ENCODE data around the gene CCDC185. TPM values are rescaled to one million over a fixed set of nuclear protein-coding genes. Genes with fewer than 3 reads are reported as not detected.

The CCDC185 gene
- total and polyA plus RNA-seq, 4 donors = not detected

DNA sequence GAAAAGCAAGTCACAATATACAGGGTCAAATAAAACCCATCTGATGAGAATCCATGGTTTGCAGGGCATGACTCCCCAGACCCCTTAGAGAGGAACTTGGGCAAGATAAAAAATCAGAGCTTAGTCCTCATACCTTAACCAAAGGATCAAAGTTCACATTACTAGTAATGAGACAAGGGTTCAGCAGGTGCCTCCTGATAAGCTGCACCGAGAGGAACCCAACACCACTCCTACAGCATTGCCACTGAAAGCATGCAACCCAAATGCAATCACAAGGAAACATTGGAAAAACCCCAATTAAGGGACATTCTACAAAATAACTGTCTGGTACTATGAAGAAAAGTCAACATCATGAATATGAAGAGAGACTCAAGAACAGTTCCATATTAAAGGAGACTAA is 29.7 kb downstream of the CCDC185 start:
- H3K4me1 ChIP-seq (ENCODE audit: control insufficient read depth in 4 of 4, insufficient read depth in 4 of 4, low read length in 3 of 4) = peaks cover 0 to 12% (median 6%) of the 10 kb centered on the region in 4 donors
- H3K27ac ChIP-seq (ENCODE audit: low read depth in 1 of 2, low read length in 2 of 2) = no peak overlapping the region
- TF ChIP-seq HNF4G (IDR thresholded peaks at IDR 0.05) (no peak), HNF4A (conservative IDR thresholded peaks at IDR 0.05) (peak; percentile 15 to 49), NR2F2 (IDR thresholded peaks at IDR 0.05) (no peak), FOXA2 (IDR thresholded peaks at IDR 0.05) (no peak), YY1 (IDR thresholded peaks at IDR 0.05) (no peak), RAD21 (IDR thresholded peaks at IDR 0.05) (no peak)
- TF ChIP-seq, protein P1, sequence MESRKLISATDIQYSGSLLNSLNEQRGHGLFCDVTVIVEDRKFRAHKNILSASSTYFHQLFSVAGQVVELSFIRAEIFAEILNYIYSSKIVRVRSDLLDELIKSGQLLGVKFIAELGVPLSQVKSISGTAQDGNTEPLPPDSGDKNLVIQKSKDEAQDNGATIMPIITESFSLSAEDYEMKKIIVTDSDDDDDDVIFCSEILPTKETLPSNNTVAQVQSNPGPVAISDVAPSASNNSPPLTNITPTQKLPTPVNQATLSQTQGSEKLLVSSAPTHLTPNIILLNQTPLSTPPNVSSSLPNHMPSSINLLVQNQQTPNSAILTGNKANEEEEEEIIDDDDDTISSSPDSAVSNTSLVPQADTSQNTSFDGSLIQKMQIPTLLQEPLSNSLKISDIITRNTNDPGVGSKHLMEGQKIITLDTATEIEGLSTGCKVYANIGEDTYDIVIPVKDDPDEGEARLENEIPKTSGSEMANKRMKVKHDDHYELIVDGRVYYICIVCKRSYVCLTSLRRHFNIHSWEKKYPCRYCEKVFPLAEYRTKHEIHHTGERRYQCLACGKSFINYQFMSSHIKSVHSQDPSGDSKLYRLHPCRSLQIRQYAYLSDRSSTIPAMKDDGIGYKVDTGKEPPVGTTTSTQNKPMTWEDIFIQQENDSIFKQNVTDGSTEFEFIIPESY (IDR thresholded peaks at IDR 0.05) = no peak
- TF ChIP-seq, protein P2, sequence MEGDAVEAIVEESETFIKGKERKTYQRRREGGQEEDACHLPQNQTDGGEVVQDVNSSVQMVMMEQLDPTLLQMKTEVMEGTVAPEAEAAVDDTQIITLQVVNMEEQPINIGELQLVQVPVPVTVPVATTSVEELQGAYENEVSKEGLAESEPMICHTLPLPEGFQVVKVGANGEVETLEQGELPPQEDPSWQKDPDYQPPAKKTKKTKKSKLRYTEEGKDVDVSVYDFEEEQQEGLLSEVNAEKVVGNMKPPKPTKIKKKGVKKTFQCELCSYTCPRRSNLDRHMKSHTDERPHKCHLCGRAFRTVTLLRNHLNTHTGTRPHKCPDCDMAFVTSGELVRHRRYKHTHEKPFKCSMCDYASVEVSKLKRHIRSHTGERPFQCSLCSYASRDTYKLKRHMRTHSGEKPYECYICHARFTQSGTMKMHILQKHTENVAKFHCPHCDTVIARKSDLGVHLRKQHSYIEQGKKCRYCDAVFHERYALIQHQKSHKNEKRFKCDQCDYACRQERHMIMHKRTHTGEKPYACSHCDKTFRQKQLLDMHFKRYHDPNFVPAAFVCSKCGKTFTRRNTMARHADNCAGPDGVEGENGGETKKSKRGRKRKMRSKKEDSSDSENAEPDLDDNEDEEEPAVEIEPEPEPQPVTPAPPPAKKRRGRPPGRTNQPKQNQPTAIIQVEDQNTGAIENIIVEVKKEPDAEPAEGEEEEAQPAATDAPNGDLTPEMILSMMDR (IDR thresholded peaks at IDR 0.05; ENCODE audit: low read depth, low read length, missing input control) = no peak
- H3K4me3 ChIP-seq (ENCODE audit: low read depth in 1 of 3, low read length in 3 of 3) = no peak overlapping the region
- H3K9me3 ChIP-seq (ENCODE audit: control insufficient read depth in 4 of 4, low read length in 3 of 4) = peaks cover 0 to 1% (median 0%) of the 10 kb centered on the region in 4 donors
- H3K9ac ChIP-seq (ENCODE audit: low read depth in 1 of 2, low read length in 2 of 2) = no peak overlapping the region
- H3K27me3 ChIP-seq (ENCODE audit: control insufficient read depth in 4 of 4, insufficient read depth in 4 of 4, low read length in 3 of 4) = peaks cover 0 to 3% (median 0%) of the 10 kb centered on the region in 4 donors
- DNase-seq (ENCODE audit: low spot score) = no peak
- H3K36me3 ChIP-seq (ENCODE audit: control insufficient read depth in 4 of 4, insufficient read depth in 3 of 4, low read depth in 1 of 4, low read length in 3 of 4) = no peaks in the 10 kb centered on the region
- 17% methylated on average over 1 of the region's 1 CpG for WGBS

DNA sequence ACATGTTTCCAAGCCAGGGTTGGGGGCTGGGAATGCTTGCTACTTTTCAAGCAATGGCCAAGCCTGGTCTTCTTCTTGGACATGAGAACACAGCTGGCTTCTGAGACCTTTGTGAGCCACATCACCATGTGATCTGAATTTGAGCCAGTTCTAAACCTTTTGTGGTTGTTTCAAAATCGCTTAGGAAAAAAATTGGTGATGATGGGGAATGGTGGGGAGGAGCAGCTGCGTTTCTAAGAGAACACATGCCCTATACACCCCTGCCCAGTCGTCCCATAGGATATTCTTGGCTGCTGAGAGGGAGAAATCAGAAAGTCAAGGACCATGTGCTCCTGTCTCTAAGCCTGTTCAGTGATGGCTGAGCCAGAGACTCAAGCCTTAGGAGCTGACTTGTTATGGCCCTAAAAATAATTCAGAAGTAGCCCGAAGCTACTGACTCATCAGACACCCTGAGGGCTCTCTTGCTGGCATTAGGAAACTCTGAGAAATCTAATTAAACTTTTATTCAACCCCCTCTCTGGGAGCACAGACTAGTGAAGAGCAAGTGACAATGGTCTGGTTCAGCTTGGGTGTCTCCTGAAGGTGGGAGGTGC is 30.5 kb downstream of the CCDC185 start:
- DNase-seq (ENCODE audit: low spot score) = no peak
- H3K27me3 ChIP-seq (ENCODE audit: control insufficient read depth in 4 of 4, insufficient read depth in 4 of 4, low read length in 3 of 4) = peaks cover 0 to 3% (median 0%) of the 10 kb centered on the region in 4 donors
- no peak for TF ChIP-seq RAD21 (IDR thresholded peaks at IDR 0.05)
- no peak for TF ChIP-seq HNF4G (IDR thresholded peaks at IDR 0.05)
- TF ChIP-seq FOXA1 (IDR thresholded peaks at IDR 0.05) = no peak
- TF ChIP-seq GABPA (IDR thresholded peaks at IDR 0.05 in 1 of 2, conservative IDR thresholded peaks at IDR 0.05 in 1 of 2) = no peak
- TF ChIP-seq, protein P3, sequence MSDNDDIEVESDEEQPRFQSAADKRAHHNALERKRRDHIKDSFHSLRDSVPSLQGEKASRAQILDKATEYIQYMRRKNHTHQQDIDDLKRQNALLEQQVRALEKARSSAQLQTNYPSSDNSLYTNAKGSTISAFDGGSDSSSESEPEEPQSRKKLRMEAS (IDR thresholded peaks at IDR 0.05) = no peak
- TF ChIP-seq, protein P4, sequence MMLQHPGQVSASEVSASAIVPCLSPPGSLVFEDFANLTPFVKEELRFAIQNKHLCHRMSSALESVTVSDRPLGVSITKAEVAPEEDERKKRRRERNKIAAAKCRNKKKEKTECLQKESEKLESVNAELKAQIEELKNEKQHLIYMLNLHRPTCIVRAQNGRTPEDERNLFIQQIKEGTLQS (IDR thresholded peaks at IDR 0.05) = no peak
- no peak for TF ChIP-seq NR2F2 (IDR thresholded peaks at IDR 0.05)
- TF ChIP-seq TAF1 (conservative IDR thresholded peaks at IDR 0.05) = no peak
- TF ChIP-seq HNF4A (conservative IDR thresholded peaks at IDR 0.05) = no peak
- TF ChIP-seq EGR1 (IDR thresholded peaks at IDR 0.05; ENCODE audit: low read depth in 2 of 2) = no peak
- no peak for TF ChIP-seq FOXA2 (IDR thresholded peaks at IDR 0.05)
- TF ChIP-seq JUND (IDR thresholded peaks at IDR 0.05) = no peak
- TF ChIP-seq SP1 (IDR thresholded peaks at IDR 0.05) = no peak
- no peak for TF ChIP-seq RXRA (IDR thresholded peaks at IDR 0.05)
- TF ChIP-seq, protein P5, sequence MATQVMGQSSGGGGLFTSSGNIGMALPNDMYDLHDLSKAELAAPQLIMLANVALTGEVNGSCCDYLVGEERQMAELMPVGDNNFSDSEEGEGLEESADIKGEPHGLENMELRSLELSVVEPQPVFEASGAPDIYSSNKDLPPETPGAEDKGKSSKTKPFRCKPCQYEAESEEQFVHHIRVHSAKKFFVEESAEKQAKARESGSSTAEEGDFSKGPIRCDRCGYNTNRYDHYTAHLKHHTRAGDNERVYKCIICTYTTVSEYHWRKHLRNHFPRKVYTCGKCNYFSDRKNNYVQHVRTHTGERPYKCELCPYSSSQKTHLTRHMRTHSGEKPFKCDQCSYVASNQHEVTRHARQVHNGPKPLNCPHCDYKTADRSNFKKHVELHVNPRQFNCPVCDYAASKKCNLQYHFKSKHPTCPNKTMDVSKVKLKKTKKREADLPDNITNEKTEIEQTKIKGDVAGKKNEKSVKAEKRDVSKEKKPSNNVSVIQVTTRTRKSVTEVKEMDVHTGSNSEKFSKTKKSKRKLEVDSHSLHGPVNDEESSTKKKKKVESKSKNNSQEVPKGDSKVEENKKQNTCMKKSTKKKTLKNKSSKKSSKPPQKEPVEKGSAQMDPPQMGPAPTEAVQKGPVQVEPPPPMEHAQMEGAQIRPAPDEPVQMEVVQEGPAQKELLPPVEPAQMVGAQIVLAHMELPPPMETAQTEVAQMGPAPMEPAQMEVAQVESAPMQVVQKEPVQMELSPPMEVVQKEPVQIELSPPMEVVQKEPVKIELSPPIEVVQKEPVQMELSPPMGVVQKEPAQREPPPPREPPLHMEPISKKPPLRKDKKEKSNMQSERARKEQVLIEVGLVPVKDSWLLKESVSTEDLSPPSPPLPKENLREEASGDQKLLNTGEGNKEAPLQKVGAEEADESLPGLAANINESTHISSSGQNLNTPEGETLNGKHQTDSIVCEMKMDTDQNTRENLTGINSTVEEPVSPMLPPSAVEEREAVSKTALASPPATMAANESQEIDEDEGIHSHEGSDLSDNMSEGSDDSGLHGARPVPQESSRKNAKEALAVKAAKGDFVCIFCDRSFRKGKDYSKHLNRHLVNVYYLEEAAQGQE (IDR thresholded peaks at IDR 0.05) = no peak

More for the DNA sequence above, 30.5 kb downstream of the CCDC185 start:
- no peak overlapping the region for H3K9ac ChIP-seq (ENCODE audit: low read depth in 1 of 2, low read length in 2 of 2)
- no peak overlapping the region for H3K4me3 ChIP-seq (ENCODE audit: low read depth in 1 of 3, low read length in 3 of 3)
- H3K9me3 ChIP-seq (ENCODE audit: control insufficient read depth in 4 of 4, low read length in 3 of 4) = peaks cover 0 to 6% (median 2%) of the 10 kb centered on the region in 4 donors
- H3K36me3 ChIP-seq (ENCODE audit: control insufficient read depth in 4 of 4, insufficient read depth in 3 of 4, low read depth in 1 of 4, low read length in 3 of 4) = no peaks in the 10 kb centered on the region
- peaks cover 0 to 7% (median 3%) of the 10 kb centered on the region in 4 donors for H3K4me1 ChIP-seq (ENCODE audit: control insufficient read depth in 4 of 4, insufficient read depth in 4 of 4, low read length in 3 of 4)
- 57% methylated on average over 4 of the region's 4 CpGs for WGBS
- no peak overlapping the region for H3K27ac ChIP-seq (ENCODE audit: low read depth in 1 of 2, low read length in 2 of 2)

Data from liver (tissue), 9 donors.